NCI-H748 treated with DMSO at 0.1 percent for 48 hours (cell line): ENCODE data around the gene SIGLEC12.

Experiments
- DNase-seq: peaks from one replicate; lab custom pipeline; 2025; lab: John Stamatoyannopoulos, UW

SIGLEC12 gene

DNA sequence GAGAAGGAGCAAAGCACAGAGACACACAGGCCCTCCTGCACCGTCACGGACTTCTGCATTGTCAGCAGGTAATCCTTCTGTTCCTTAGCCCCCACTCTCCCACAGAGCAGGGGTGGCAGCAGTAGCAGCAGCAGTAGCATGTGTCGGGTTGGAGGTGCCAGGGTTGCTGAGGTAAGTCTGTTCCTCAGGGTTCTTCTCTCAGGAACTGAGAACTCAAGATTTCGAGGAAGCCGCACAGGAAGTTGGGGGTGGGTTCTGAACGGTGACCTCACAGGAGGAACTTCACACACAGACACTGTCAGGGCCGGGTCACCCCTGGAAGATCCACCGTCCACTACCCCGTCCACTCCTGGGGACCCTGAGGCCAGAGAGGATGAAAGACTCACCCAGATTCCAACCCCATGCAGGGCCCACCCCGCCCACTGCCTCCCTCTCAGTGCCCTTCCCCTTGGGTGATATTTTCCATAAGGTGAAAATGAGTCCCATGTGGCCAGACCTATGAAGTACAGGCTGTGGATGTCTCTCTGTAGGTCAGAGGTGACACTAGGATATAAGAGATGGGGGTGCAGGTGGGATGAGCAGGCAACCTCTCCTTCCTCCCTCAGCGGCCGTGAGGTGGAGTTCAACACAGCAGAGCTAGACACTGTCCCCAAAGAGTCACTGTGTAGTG is at the start of gene SIGLEC12:
SIGLEC12 (minus strand) TSS at position 207 of the 670 bp plus-strand sequence; CDS start at position 140, 67 bp downstream.
- no peak for DNase-seq

DNA sequence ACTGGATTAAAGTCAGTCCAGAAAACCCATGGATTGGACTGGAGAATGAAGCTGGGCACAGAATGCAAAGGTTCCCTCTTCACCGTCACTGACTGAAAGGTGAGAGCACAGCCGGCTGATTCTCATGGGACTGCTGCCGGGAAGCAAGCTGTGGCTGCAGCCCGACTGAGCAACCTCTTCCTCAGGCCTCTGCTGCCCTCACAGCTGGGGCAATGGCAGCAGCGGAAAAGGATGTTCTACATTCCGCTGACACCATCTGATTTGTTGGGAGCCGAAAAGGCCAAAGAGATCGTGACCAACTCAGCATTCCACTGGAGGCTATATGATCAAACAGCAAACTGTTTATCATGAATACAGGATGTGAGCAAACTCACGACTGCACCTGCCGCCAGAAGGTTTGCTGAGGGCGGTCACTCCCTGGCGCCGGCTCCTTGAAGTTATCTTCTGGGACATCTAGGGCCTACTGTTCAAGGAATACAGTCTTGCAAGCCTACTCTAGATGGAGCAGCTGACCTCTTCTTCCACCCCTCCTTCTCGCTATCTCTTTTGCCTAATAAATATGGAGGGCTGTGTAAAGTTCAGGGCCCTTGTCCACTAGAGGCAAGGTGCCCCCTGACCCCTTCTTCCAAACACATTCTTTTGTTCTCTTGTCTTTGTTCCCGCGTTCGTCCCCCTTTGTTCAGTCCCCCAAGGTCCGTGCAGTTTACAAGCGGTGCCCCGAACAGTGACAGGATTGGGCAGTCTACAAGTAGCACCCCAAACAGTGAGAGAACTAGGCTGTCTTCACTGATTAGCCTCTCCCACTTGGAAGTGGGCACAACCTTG is 49.5 kb upstream of the SIGLEC12 start:
- no peak for DNase-seq

DNA sequence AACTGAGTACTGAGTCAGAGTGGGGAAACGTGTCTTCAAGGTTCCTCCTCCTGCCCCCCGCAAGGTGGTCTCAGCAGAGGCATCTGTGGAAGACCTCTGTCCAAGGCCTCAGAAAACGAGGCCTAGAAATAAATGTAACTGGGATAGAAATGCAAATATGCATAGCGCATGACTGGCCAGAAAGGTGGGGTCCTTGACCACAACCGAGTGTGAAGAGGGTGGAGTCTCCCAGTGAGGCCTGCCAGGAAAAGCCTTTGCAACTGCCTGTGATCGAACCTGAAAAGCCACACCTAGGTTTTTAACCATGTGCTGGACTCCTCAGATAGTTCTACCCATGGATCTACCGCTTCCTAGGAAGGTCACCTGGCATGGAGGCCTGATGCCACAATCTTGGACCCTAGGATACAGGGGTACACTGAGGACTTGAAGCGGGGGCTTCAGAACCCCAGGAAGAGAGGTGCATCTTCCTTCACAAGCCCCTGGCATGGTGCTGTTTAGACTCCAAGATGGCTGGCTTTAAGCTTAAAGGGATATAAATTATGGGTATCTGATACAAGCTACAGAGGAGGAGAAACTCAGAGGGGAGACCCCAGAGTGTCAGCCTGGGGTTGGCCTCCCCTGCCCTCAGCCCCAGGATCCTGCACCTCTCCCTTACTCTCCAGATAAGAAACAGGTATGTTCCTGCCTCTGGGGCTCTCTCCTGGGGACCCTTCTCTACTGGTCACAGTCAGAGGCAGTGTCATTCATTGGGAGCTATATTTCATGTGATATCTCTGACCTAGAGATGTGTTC is 48.1 kb upstream of the SIGLEC12 start:
- no peak for DNase-seq

DNA sequence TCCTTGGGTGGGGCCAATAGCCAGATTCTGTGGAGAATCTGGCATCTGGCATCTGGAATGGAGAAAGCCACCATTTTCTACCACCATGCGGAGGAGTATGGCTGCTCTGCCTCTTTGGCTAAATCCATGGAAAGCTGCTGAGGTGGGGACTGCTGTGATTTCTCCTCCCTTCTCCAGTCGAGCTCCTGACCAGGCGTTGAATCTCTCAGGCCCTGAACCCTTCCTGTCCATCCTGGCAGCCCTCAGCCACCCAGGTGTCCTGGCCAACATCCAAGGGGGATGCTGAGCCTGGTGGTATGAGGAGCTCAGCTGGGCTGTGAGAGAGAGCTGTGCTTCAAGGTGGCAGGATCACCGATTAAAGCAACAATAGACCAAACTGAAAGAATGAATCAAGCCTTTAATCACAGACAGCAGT is 47.3 kb upstream of the SIGLEC12 start:
- no peak for DNase-seq

DNA sequence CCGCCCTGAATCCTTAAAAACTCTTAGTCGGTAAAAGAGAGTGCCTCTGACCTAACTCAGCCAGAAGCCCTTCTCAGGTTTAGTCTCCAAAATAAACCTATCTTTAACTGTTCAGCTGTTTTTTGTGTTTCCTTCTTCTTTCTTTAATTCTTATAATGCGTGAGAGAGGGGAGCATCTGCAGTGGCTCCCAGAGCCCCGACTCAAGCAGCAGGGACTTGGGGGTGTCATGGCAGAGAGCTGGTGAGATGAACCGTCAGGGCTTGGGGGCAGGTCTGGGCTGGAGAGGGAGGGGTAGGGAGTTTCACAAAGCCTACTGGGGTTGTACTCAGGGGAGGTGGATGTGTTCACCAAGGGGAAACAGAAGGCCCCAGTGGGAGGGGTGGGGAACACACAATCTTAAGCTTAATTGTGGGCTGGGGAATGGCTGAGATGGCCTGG is 46.6 kb upstream of the SIGLEC12 start:
- DNase-seq: no peak

DNA sequence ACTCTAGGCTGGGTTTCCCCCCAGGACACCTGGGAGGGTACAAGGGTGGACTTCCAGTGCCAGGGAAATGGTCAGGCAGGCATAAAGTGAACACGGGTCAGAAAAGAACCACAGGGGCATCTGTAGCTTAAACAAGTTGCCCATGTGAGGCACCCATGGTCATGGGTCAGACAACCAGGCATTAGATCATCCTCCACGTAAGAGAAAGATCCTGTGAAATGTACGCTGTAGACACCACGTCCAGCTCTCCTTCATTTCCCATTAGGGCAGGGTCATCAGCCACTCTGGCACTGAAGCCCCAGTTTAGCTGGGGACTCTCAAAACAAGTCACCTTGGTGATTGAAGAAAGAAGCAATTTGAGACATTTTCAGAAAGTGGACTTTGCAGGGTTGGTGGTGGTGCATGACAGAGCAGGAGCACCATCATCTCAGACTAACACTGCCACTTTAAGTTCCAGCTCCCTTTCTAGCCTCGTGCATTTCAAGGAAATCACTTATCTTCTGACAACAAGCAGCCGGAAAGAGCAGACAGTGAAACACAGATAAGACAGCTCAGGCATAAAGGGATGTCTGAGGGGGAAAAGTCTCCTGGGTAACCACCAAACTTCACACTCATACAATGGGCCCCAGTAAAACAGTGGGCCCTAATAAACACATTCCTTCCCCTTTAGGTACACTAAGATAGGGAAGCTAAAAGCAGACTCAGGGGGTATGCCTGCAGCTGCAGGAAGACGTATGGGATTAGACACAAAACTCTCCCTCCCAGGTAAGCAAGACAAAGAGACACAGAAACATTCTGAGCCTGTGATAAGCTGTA is 46.0 kb upstream of the SIGLEC12 start:
- DNase-seq: no peak

DNA sequence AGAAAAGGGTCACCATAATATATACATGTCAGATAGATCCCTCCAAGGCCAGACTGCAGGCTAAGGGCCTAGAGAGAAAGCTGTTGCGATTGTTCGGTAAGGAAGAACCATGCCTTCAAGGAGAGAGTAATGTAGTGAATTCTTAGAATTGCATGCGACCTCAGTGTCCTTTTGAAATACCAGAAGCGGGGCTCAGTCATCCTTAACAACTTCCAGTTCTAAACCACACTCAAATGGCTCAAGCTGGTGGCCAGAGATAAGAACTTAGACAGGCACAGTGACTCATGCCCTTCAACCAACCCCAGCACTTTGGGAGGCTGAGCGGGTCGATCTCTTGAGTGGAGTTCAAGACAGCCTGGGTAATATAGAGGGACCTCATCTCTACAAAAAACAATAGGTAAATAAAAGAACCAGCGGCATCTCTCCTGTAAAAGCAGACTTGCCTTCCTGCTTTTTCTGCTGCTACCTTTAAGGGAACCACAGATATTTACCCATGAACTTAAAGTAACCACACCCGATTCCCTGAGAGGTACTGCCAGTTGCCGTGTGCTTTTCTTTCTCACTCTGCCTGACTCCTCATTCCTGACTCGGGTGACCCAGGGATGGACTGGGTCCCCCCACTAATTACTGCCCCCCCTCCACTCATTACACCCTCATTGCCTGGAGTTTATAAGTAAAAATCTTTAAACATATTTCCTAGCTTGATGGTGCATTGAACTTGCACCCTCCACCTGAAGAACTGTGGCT is 45.2 kb upstream of the SIGLEC12 start:
- DNase-seq: no peak

DNA sequence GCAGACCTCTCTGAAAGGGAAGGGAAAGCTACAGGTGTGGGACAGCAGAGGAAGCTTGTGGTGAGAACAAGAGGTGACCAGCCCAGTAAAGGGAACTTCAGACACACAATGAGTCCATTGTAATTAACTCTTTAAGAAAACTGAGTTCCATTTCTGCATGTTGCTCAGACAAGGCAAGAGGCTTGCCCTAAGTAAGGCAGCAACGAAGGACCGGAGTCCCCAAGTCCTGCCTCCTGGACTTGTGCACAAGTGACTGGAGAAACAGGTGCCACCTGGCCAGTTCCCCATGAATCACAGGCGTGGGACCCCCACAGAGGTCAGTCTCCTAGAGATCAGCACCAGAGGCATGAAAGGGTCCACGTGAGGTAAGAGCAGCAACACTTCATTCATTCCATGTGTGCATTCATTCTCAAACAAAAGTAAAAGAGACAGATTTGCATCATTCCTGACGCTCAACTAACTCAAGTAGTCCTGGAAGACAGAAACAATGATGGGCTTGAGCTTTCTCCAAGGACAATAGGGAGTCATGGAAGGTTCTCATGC is 44.6 kb upstream of the SIGLEC12 start:
- DNase-seq: no peak

DNA sequence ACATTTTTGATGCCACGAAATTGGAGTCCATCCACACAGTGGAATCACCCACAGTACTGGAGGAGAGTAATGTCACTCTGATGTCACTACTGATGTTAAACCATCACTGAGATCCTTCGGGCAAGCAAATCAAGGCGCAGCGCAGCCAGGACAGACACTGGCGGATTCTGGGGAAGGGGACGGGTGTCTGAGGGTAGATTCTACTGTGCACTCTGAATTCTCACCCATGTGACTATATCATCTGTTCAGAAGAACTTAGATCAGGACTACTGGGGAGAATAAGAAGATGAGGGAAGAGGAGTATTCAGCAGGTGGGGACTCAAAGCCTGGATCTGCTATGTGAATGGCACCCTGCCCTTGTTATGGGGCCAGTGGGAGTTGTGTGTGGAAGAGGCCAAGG is 42.4 kb upstream of the SIGLEC12 start:
- DNase-seq: no peak

DNA sequence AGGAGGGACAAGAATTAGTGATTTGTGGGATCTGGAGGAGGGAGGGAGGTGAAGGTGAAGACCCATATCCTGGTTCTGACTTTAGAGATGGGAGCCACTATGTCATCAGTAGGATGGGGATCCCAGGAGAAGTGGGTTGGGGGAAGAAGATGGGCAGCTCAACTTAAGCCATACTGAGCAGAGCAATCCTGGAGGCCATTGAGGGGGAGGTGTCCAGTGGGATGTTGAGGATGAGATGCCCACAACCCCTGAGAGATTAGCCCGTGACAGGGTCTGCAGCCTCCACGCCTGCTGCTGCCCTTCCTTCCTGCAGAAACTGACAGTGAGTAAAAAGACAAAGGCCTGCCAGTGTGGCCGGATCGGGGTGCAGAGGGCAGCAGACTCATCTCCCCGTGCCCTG is 41.1 kb upstream of the SIGLEC12 start:
- DNase-seq: no peak

DNA sequence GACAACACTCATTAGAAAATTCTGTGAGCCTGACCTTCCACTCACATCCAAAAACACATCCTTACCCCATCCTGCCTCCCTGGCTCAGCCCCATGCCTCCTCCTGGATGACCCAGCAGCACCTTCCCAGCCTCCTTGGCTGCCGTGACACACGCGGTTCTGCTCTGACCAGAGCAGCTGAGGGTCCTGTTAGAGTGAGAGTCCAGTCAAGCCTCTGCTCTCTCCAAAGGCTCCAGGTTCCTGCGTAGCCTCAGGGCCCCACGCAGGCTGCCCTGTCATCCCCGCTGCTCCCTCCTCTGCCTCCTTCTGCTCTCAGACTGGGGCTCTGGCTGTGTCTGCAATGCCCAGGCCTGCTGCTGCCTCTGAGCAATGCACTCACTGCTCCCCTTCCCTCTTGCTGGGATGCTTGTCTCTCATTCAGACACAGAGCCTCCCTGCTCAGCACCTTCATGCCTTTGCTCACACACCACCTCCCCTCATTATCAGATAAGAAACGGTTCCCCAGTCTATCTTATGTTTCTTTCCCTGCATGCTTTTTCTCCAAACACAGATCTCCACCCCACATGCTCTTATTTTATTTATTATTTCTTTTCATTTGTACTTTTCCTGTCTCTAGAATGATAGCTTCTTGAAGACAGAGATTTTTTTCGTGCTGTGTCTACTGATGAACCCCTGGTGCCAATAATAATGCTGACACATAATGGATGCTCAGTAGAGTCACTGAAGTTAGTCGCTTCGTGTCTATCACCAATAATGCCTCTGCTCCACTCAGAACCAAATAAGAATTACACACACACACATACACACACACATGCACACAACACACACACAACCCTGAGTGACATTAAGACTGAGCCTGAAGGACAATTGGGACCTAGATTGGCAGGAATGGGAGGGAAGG is 40.1 kb upstream of the SIGLEC12 start:
- DNase-seq: no peak

DNA sequence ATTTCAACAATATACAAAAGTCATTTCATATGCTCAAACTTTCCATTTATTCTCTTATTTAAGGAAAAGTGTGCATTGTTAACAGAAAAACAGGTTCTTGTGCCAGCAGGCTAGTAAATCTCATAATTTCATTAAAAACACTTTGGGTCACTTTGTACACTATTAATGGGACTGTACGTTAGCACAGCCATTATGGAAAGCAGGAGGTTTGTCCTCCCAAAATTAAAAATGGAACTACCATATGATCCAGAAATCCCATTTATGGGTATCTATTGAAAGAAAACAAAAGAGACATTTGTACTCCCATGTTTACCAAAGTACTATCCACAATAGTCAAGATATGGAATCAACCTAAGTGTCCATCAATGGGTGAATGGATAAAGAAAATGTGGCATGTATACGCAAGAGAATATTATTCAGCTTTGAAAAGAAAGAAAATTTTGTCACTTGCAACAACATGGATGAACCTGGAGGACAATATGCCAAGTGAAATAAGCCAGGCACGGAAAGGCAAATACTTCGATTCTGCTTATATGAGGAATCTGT is 38.3 kb upstream of the SIGLEC12 start:
- no peak for DNase-seq

DNA sequence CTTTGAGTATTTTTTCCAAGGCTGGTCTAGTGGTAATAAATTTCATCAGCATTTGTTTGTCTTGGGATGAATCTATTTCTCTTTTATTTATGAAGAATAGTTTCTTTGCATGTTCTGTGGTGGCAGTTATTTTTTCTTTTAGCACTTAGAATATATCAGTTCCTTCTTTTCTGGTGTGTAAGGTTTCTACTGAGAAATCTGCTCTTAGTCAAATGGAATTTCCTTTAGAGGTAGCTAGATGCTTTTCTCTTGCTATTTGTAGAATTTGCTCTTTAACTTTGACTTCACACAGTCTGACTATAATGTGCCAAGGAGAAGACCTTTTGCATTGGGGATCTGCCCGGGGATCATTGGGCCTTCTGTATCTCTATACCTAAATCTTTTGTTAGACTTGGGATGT is 33.9 kb upstream of the SIGLEC12 start:
- no peak for DNase-seq

DNA sequence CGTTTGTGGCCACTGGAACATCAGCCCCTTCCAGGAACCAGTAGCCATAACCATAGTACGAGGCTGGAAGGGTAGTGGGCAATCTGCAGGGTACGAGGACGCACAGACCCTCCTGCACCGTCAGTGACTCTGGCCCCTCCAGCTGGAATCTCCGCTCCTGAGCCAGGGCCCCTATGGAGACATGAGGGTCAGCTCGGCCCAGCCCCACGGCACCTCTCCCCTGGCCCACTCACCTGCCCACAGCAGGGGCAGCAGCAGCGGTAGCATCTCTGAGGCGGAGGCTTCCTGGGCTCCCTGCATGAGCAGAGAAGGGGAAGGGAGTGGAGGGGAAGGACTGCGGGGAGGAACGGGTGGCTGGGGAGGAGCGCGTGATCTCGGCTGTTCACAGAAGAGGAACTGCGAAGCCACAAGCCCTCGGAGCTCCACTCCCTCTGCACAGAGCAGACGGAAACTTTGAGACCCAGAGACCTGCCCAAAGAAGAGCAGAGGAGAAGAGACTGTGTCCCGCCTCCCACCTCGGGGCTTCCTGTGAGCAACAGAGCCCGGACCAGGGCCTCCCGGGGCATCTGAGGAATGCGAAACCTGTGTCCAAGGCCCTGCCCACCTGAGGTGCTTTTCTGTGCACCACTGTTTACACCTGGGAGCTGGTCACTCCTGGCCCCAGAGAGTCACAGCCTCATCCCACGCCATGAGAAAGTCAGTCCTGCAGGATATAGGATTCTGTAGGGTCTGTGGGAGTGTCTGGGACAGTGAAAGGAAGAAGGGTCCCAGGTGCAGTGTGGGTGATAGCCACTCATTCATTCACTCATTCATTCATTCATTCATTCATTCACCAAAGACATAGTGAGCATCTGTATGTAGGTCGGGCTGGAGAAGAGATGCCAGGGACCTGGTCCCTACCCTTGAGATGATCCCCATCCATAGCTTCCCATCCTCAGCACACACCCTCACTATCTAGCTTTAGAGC is 30.0 kb upstream of the SIGLEC12 start, which contains the start of gene SIGLEC6:
SIGLEC6 (minus strand) TSS at position 322 of the 967 bp plus-strand sequence; CDS start at position 300, 22 bp downstream.
- no peak for DNase-seq

DNA sequence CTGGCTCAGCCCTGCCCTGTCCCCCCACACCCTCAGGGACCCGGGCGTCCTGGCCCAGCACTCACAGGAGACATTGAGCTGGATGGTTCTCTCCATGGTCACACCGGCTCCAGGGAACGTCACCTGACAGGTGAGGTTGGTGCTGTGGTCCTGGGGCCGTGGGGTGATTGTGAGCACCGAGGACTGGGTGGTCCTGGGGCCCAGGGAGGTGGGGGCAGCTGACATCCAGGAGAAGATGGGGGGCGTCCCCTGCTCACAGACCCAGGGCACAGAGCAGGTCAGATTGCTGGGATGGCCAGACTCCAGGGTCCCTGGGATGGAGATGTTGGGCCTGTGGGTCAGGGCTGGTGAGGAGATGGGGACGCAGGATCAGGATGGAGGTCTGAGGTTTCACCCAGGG is 29.0 kb upstream of the SIGLEC12 start:
- DNase-seq: no peak

DNA sequence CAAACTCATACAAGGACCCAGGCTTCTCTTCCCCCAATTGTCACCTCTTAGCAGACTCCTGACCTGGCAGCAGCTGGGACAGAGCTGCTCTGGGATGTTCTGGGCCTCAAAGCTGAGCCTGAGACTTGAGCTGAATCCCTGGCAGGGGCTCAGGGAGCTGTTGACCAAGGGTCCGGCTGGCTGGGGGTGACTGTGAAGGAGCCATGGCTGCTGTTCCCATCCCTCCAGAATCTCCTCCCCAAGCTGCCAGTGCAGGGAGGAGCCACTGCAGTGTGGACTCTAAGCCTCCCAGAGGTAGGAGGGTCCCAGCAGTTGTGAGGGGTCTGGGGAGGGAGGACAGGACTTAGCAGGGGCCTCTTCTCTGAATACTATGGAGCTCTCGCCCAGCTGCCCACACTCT is 27.7 kb upstream of the SIGLEC12 start:
- DNase-seq: no peak

DNA sequence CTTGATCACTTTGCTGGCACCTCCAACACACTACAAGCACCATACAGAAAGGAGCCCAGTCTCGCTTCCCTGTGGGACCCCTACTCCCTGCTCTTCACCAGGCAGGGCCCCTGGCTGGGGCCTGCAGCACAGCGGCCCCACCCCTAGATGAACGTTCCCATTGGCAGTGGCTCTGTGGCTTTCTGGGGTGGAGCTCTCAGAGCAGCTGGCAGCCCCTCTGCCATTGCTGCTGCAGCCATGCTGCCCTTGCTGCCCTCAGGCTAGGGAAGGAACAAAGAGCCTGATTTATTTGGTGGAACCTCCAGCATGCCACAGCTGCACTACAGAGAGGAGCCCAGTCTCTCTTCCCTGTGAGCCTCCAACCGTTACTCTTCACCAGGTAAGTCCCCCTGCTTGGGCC is 24.1 kb upstream of the SIGLEC12 start:
- DNase-seq: no peak

DNA sequence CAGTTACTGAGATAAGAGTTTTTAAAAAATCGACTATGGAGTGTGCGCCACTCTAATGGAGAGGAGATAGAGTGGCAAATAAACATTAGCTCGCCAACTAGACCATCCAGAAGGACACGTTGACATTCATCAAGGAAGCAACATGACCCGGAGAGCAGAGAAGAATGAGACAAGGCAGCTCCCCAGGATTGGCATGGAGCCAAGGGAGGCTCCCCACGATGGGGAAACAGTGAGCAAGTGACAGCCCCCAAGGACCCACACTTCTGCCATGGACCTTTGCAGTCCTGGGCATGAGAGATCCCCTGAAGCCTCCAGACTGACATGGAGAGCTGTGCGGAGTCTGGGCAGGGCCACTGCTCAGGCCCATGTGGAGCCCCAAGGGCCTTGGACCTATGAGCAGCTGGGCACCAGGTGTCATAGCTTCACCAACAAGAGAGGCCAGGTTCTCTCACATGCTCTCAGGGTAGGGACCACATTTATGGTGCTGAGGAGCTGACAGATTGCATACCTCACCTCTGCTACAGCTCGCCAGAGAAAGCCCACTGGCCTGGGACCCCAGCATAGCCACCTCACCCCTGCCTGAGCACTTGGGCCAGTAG is 23.2 kb upstream of the SIGLEC12 start:
- no peak for DNase-seq
